K562 (cell line): ENCODE data around the gene AAGAB. TPM values are rescaled to one million over a fixed set of nuclear protein-coding genes. Genes with fewer than 3 reads are reported as not detected.

Experiments used
- ATAC-seq: fragments of 200-7000 bp; cut with Tn5 transposase; 3 replicates; pipeline ENCODE4 v1.9.1; 2020; ENCODE audit warnings: moderate library complexity
- BruUV-seq: library from RNA; stranded (reverse); fragments of 400-500 nt; replicated peaks from 2 replicates; lab custom pipeline; 2021; lab: Mats Ljungman, UMichigan
- CTCF ChIA-PET: fragments of 300-600 bp; formaldehyde crosslinking; extraction: SDS; loops from one replicate; lab custom pipeline; 2021; ENCODE audit warnings: low intra/inter-chr PET ratio; lab: Yijun Ruan, JAX
- POLR2A ChIA-PET: fragments of 300-600, 350-650 bp; sonication (Branson Sonifier 250); formaldehyde crosslinking; extraction: SDS; loops from one replicate; lab custom pipeline; 2021; ENCODE audit warnings: antibody characterized with exemption, inconsistent platforms; lab: Yijun Ruan, JAX
- DNase-seq, 4 experiments: peaks; one replicate each; pipeline versions ENCODE4 v3.0.0 to v3.0.0-alpha.2; 2011 to 2018; ENCODE audit warnings: low spot score in 3 of 4, mixed read lengths in 3 of 4; ENCODE audit errors: extremely low read depth in 1 of 4
- FAIRE-seq: peaks from 2 replicates; lab custom pipeline; 2011; peaks lifted over from hg19 to GRCh38; lab: Jason Lieb, UNC
- H2AFZ ChIP-seq: 2 replicates; pipeline ENCODE4 v1.6.0; 2011; ENCODE audit warnings: low read depth, low read length, control low read depth, inconsistent platforms
- H3K27ac ChIP-seq: fragments of 200-600 bp; 3 replicates; pipeline ENCODE4 v1.8.0; 2011; ENCODE audit warnings: low read depth, mild to moderate bottlenecking, control low read depth, inconsistent platforms, low read length, moderate library complexity, mixed read lengths; ENCODE audit errors: extremely low read depth
- H3K27me3 ChIP-seq, 2 experiments: fragments of 300-600 bp in 1 of 2; 2 replicates in 1 of 2; 3 replicates in 1 of 2; pipeline versions ENCODE4 v1.6.0 to v1.8.0; 2011; ENCODE audit warnings: inconsistent platforms in 2 of 2, low read length in 2 of 2, mild to moderate bottlenecking in 1 of 2, mixed read lengths in 1 of 2, moderate library complexity in 1 of 2; ENCODE audit not compliant: control insufficient read depth in 2 of 2, insufficient read depth in 2 of 2
- H3K36me3 ChIP-seq: fragments of 300-600 bp; 3 replicates; pipeline ENCODE4 v1.8.0; 2011; ENCODE audit warnings: mild to moderate bottlenecking, low read length, inconsistent platforms; ENCODE audit not compliant: control insufficient read depth, insufficient read depth
- H3K4me1 ChIP-seq, 2 experiments: fragments of 200-600 bp in 1 of 2; replicated peaks in 1 of 2; 2 replicates in 1 of 2; 3 replicates in 1 of 2; pipeline versions ENCODE4 v1.5.1 to v1.8.0; 2011; ENCODE audit warnings: inconsistent platforms in 2 of 2, low read length in 2 of 2, mild to moderate bottlenecking in 1 of 2, mixed read lengths in 1 of 2, moderate library complexity in 1 of 2; ENCODE audit not compliant: control insufficient read depth in 2 of 2, insufficient read depth in 2 of 2
- H3K4me2 ChIP-seq: 2 replicates; pipeline ENCODE4 v1.6.1; 2011; ENCODE audit warnings: low read length, control low read depth, inconsistent platforms, mixed read lengths; ENCODE audit not compliant: insufficient read depth
- H3K4me3 ChIP-seq: fragments of 200-600 bp; sonication (generic), shearing (Covaris generic); 2 replicates; pipeline ENCODE4 v1.5.1; 2016; ENCODE audit warnings: control low read depth, inconsistent platforms
- H3K79me2 ChIP-seq: fragments of 200-600 bp; 3 replicates; pipeline ENCODE4 v1.8.0; 2011; ENCODE audit warnings: low read length, inconsistent platforms; ENCODE audit not compliant: control insufficient read depth, insufficient read depth
- H3K9ac ChIP-seq, 2 experiments: 2 replicates each; pipeline versions ENCODE4 v1.6.0 to v1.6.1; 2011; ENCODE audit warnings: low read depth in 2 of 2, low read length in 2 of 2, control low read depth in 1 of 2, inconsistent platforms in 1 of 2, mild to moderate bottlenecking in 1 of 2, mixed read lengths in 1 of 2; ENCODE audit not compliant: insufficient read depth in 1 of 2
- H3K9me1 ChIP-seq: one replicate; pipeline ENCODE4 v1.6.0; 2011; ENCODE audit warnings: inconsistent platforms, mild to moderate bottlenecking, low read length, moderate library complexity; ENCODE audit not compliant: control insufficient read depth, insufficient read depth
- H3K9me3 ChIP-seq: replicated peaks from 2 replicates; pipeline ENCODE4 v1.5.1; 2011; ENCODE audit warnings: low read depth, low read length, inconsistent platforms; ENCODE audit not compliant: control insufficient read depth, insufficient read depth
- H4K20me1 ChIP-seq: replicated peaks from 2 replicates; pipeline ENCODE4 v1.6.1; 2011; ENCODE audit warnings: low read length, inconsistent platforms, mixed read lengths; ENCODE audit not compliant: control insufficient read depth, insufficient read depth
- BRD4 ChIP-seq: fragments of 200-600 bp; sonication (generic); IDR thresholded peaks from 2 replicates; pipeline ENCODE4 v1.6.1; 2017; ENCODE audit warnings: inconsistent platforms
- ERF ChIP-seq: fragments of 450-650 bp; formaldehyde crosslinking; IDR thresholded peaks from 2 replicates; pipeline ENCODE4 v1.4.0; 2020; ENCODE audit warnings: mild to moderate bottlenecking, mixed read lengths
- IRF2 ChIP-seq: sonication (generic); formaldehyde crosslinking; IDR thresholded peaks from 2 replicates; pipeline ENCODE4 v1.8.1; 2022; ENCODE audit warnings: mild to moderate bottlenecking, missing genetic modification reagents
- KLF1 ChIP-seq: fragments of 450-650 bp; IDR thresholded peaks from 2 replicates; pipeline ENCODE4 v1.6.1; 2016; ENCODE audit warnings: missing genetic modification characterization, missing compliant biosample characterization
- MAFG ChIP-seq: fragments of 450-650 bp; conservative IDR thresholded peaks from 2 replicates; pipeline ENCODE4 v1.6.1; 2016; ENCODE audit warnings: missing genetic modification characterization, missing compliant biosample characterization
- PHB2 ChIP-seq: fragments of 450-650 bp; IDR thresholded peaks from 2 replicates; pipeline ENCODE4 v1.6.1; 2017; ENCODE audit warnings: low read depth
- RBM14 ChIP-seq: fragments of 200-400 bp; formaldehyde crosslinking; IDR thresholded peaks from 2 replicates; pipeline ENCODE4 v1.6.1; 2018; ENCODE audit warnings: low read depth, mild to moderate bottlenecking, low read length, moderate library complexity, borderline replicate concordance; ENCODE audit not compliant: insufficient read depth
- RBM39 ChIP-seq: fragments of 200-400 bp; formaldehyde crosslinking; optimal IDR thresholded peaks from 2 replicates; pipeline ENCODE3; 2018; ENCODE audit warnings: low read depth, low read length
- SNIP1 ChIP-seq: fragments of 450-650 bp; IDR thresholded peaks from 2 replicates; pipeline ENCODE4 v1.7.1; 2017; ENCODE audit warnings: low read depth, mild to moderate bottlenecking
- SP1 ChIP-seq: sonication (generic); formaldehyde crosslinking; IDR thresholded peaks from 2 replicates; pipeline ENCODE4 v1.8.1; 2022; ENCODE audit warnings: mild to moderate bottlenecking, missing genetic modification reagents
- SRSF3 ChIP-seq: fragments of 200-400 bp; formaldehyde crosslinking; IDR thresholded peaks from 2 replicates; pipeline ENCODE4 v1.6.1; 2016; ENCODE audit warnings: mild to moderate bottlenecking, low read length, moderate library complexity; ENCODE audit not compliant: insufficient read depth
- ZNF197 ChIP-seq: fragments of 200-800 bp; sonication (Bioruptor generic); IDR thresholded peaks from 2 replicates; pipeline ENCODE4 v1.6.1; 2016; ENCODE audit warnings: low read depth, missing genetic modification characterization, missing compliant biosample characterization
- ZNF3 ChIP-seq: fragments of 250-450 bp; sonication (Bioruptor Pico); IDR thresholded peaks from 2 replicates; pipeline ENCODE4 v1.5.0; 2021; ENCODE audit warnings: mild to moderate bottlenecking, moderate library complexity
- ZNF589 ChIP-seq: fragments of 200-800 bp; sonication (Bioruptor generic); IDR thresholded peaks from 2 replicates; pipeline ENCODE4 v1.6.1; 2016; ENCODE audit warnings: low read depth, missing genetic modification characterization, missing compliant biosample characterization
- WGBS: fragments of 100-300 bp; shearing (Covaris generic); methylation state at CpG from one replicate; pipeline ENCODE4 v1.1.6; 2016; ENCODE audit warnings: low coverage, mixed read lengths; ENCODE audit not compliant: insufficient coverage; ENCODE audit errors: missing lambda C conversion rate; 5-methylcytosine and 5-hydroxymethylcytosine counted together
- in situ Hi-C: fragments of 300-500 bp; cut with MboI; formaldehyde crosslinking; loops from 4 replicates; pipeline ENCODE4 v1.15.0; 2018; ENCODE audit warnings: inconsistent platforms, mixed read lengths
- intact Hi-C: fragments of 100-400 bp; cut with micrococcal nuclease; formaldehyde crosslinking; loops from 2 replicates; pipeline ENCODE4 v1.14.2; 2022
- polyA plus RNA-seq, 8 experiments: library from polyadenylated mRNA; depleted of rRNA in 4 of 8; stranded (reverse) in 5 of 8; unstranded in 3 of 8; fragments of >200 nt; fragmentation: Nextera tagmentation in 2 of 8; fragmentation: Illumina TruSeq in 1 of 8; extraction: Ambion mirVana in 2 of 8; extraction: Trizol in 1 of 8; gene quantifications; 2 replicates each; pipeline versions ENCODE4 v1.2.1 to v1.2.3, GENCODE V29; 2011 to 2014; ENCODE audit warnings: inconsistent platforms in 1 of 8, missing spikeins in 1 of 8
- total RNA-seq, 7 experiments: library from RNA; depleted of rRNA in 6 of 7; stranded (reverse); fragments of >200 nt in 6 of 7; fragmentation: Illumina TruSeq in 2 of 7; extraction: Trizol in 2 of 7; gene quantifications; 2 replicates each; pipeline versions ENCODE4 v1.2.1 to v1.2.3, GENCODE V29; 2011 to 2021; ENCODE audit warnings: low replicate concordance in 1 of 7
- TF ChIP-seq, protein P1 (sequence below), 2 experiments: fragments of 450-650 bp in 1 of 2; IDR thresholded peaks; 2 replicates each; pipeline ENCODE4 v1.6.1; 2011 to 2017; ENCODE audit warnings: low read depth in 2 of 2, antibody characterized with exemption in 1 of 2, borderline replicate concordance in 1 of 2, low read length in 1 of 2, mild to moderate bottlenecking in 1 of 2, mixed read lengths in 1 of 2; ENCODE audit not compliant: control insufficient read depth in 1 of 2
- TF ChIP-seq, protein P2 (sequence below): fragments of 200-400 bp; formaldehyde crosslinking; IDR thresholded peaks from 2 replicates; pipeline ENCODE4 v1.6.1; 2017; ENCODE audit warnings: mild to moderate bottlenecking, low read depth, low read length, moderate library complexity

AAGAB gene
- total and polyA plus RNA-seq, 9 of the 15 experiments (the other 6 are each of a cell fraction or from before 2014, with no cell fraction given): 17.8 to 109 (median 58.3) TPM

DNA sequence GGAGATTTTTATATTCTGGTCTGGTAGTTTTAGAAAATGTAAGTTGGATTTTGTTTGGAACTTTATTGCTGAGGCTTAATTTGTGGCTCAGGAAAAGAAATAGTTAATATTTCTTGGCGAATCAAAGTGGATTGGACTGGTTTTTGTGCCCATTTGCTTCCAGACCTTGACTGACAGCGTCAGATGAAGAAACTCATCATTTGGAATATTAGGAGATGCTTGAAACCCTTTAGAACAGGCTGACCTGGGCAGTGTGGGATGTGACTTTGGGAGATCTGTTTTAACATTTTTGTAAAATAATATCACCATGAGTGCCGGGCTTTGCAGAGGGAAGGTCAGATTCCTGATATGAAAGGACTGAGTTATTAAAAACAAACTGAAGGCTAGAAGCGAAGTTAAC, 83.0 kb downstream of the AAGAB start:
- BruUV-seq: no TSS peak
- H2AFZ ChIP-seq: no peak overlapping the region
- no peak for FAIRE-seq

More for the DNA sequence above, 83.0 kb downstream of the AAGAB start:
- in situ Hi-C loops: no loop called here
- H3K9ac ChIP-seq: no peak overlapping the region
- H3K4me1 ChIP-seq: 0 out of 5 replicates have a peak, but pooled peaks cover 0 to 3% of the 10 kb centered on the region in 2 experiments
- H3K27ac ChIP-seq: no peak overlapping the region
- peaks cover 32% of the 10 kb centered on the region; the same call in 2 of the 3 replicates for H3K36me3 ChIP-seq
- no peaks in the 10 kb centered on the region for H3K27me3 ChIP-seq
- no peak overlapping the region for H3K4me3 ChIP-seq
- no peaks in the 10 kb centered on the region for H3K9me1 ChIP-seq
- H3K79me2 ChIP-seq: no peaks in the 10 kb centered on the region
- TF ChIP-seq SNIP1 (no peak), ZNF3 (CRISPR knock-in tag) (no peak), ZNF197 (CRISPR knock-in tag) (no peak), RBM14 (no peak), BRD4 (no peak), PHB2 (no peak), ZNF589 (CRISPR knock-in tag) (no peak), KLF1 (tag) (no peak), ERF (no peak), SP1 (CRISPR knock-in tag) (no peak), RBM39 (no peak), IRF2 (CRISPR knock-in tag) (no peak), SRSF3 (no peak), MAFG (no peak)
- TF ChIP-seq, protein P1, sequence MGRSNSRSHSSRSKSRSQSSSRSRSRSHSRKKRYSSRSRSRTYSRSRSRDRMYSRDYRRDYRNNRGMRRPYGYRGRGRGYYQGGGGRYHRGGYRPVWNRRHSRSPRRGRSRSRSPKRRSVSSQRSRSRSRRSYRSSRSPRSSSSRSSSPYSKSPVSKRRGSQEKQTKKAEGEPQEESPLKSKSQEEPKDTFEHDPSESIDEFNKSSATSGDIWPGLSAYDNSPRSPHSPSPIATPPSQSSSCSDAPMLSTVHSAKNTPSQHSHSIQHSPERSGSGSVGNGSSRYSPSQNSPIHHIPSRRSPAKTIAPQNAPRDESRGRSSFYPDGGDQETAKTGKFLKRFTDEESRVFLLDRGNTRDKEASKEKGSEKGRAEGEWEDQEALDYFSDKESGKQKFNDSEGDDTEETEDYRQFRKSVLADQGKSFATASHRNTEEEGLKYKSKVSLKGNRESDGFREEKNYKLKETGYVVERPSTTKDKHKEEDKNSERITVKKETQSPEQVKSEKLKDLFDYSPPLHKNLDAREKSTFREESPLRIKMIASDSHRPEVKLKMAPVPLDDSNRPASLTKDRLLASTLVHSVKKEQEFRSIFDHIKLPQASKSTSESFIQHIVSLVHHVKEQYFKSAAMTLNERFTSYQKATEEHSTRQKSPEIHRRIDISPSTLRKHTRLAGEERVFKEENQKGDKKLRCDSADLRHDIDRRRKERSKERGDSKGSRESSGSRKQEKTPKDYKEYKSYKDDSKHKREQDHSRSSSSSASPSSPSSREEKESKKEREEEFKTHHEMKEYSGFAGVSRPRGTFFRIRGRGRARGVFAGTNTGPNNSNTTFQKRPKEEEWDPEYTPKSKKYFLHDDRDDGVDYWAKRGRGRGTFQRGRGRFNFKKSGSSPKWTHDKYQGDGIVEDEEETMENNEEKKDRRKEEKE (IDR thresholded peaks at IDR 0.05; ENCODE audit: borderline replicate concordance in 1 of 2, control insufficient read depth in 1 of 2, low read depth in 2 of 2, low read length in 1 of 2): no peak
- TF ChIP-seq, protein P2, sequence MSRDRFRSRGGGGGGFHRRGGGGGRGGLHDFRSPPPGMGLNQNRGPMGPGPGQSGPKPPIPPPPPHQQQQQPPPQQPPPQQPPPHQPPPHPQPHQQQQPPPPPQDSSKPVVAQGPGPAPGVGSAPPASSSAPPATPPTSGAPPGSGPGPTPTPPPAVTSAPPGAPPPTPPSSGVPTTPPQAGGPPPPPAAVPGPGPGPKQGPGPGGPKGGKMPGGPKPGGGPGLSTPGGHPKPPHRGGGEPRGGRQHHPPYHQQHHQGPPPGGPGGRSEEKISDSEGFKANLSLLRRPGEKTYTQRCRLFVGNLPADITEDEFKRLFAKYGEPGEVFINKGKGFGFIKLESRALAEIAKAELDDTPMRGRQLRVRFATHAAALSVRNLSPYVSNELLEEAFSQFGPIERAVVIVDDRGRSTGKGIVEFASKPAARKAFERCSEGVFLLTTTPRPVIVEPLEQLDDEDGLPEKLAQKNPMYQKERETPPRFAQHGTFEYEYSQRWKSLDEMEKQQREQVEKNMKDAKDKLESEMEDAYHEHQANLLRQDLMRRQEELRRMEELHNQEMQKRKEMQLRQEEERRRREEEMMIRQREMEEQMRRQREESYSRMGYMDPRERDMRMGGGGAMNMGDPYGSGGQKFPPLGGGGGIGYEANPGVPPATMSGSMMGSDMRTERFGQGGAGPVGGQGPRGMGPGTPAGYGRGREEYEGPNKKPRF: no peak
- no peaks in the 10 kb centered on the region for H3K9me3 ChIP-seq
- H4K20me1 ChIP-seq: 0 out of 2 replicates have a peak, but pooled peaks cover 8% of the 10 kb centered on the region
- DNase-seq (no peak), ATAC-seq (no peak)
- POLR2A ChIA-PET: no interaction called here
- no peak overlapping the region for H3K4me2 ChIP-seq
- WGBS: 83% methylated on average over 4 of the region's 4 CpGs
- intact Hi-C loops: loop anchor here (10.0 kb wide), 1 partner anchor 107 kb away; the partner anchor contains the start of gene SMAD3
- CTCF ChIA-PET: no interaction called here
